ENCODE data around the gene ESAM.

- TF ChIP-seq POLR2A (IDR thresholded peaks at IDR 0.05), result no peak
- TF ChIP-seq CTCF (IDR thresholded peaks at IDR 0.05), result no peak
Measured at GRCh38 chr11:124737638-124738305, 24.3 kb downstream of the ESAM start.

All from thyroid gland (tissue), 4 donors.